OCI-LY7 (cell line): ENCODE measurements around the gene MAN2B1. TPM values are rescaled to one million over a fixed set of nuclear protein-coding genes. Genes with fewer than 3 reads are reported as not detected.
A peak's percentile ranks its signal among the peaks of the same experiment; 100 is the strongest.

Source experiments
- BruUV-seq: library from RNA; stranded (reverse); fragments of 400-500 nt; replicated peaks from 2 replicates; lab custom pipeline; 2021; lab: Mats Ljungman, UMichigan
- CTCF ChIA-PET: fragments of 300-600 bp; sonication (Branson Sonifier 250); formaldehyde crosslinking; loops from one replicate; lab custom pipeline; 2022; ENCODE audit warnings: antibody characterized with exemption; ENCODE audit not compliant: unreplicated experiment; lab: Charles Lee
- POLR2A ChIA-PET: fragments of 300-600 bp; sonication (Branson Sonifier 250); formaldehyde crosslinking; loops from one replicate; lab custom pipeline; 2022; ENCODE audit warnings: antibody characterized with exemption; lab: Charles Lee
- DNase-seq: peaks from one replicate; pipeline ENCODE4 v3.0.0-alpha.2; 2015; ENCODE audit warnings: low spot score
- H2AFZ ChIP-seq: fragments of 200-600 bp; sonication (generic), shearing (Covaris generic); 2 replicates; pipeline ENCODE4 v1.6.1; 2014; ENCODE audit warnings: mild to moderate bottlenecking, antibody characterized with exemption, low read length, moderate library complexity
- H3K27ac ChIP-seq: fragments of 200-600 bp; sonication (generic); 2 replicates; pipeline ENCODE4 v1.5.1; 2014; ENCODE audit warnings: mixed run types, low read depth, mild to moderate bottlenecking, moderate library complexity, low read length, inconsistent platforms; ENCODE audit not compliant: poor library complexity, severe bottlenecking
- H3K36me3 ChIP-seq: fragments of 200-600 bp; sonication (generic); 2 replicates; pipeline ENCODE4 v1.6.1; 2014; ENCODE audit warnings: mild to moderate bottlenecking, antibody characterized with exemption, low read length, moderate library complexity, mixed read lengths; ENCODE audit not compliant: insufficient read depth
- H3K4me1 ChIP-seq: fragments of 200-600 bp; sonication (generic); 2 replicates; pipeline ENCODE4 v1.5.1; 2014; ENCODE audit warnings: mild to moderate bottlenecking, low read length; ENCODE audit not compliant: insufficient read depth, poor library complexity, severe bottlenecking
- H3K4me2 ChIP-seq: fragments of 200-600 bp; sonication (generic); 2 replicates; pipeline ENCODE4 v1.6.1; 2014; ENCODE audit warnings: mild to moderate bottlenecking, low read length
- H3K4me3 ChIP-seq: fragments of 200-600 bp; sonication (generic); 2 replicates; pipeline ENCODE4 v1.5.1; 2014; ENCODE audit warnings: mild to moderate bottlenecking, low read depth, low read length; ENCODE audit not compliant: poor library complexity, severe bottlenecking
- H3K79me2 ChIP-seq: fragments of 200-600 bp; sonication (generic); 2 replicates; pipeline ENCODE4 v1.6.1; 2016; ENCODE audit warnings: low read depth, mild to moderate bottlenecking, low read length, moderate library complexity, mixed read lengths; ENCODE audit not compliant: insufficient read depth
- H3K9me2 ChIP-seq: fragments of 200-600 bp; sonication (generic); 2 replicates; pipeline ENCODE4 v1.6.1; 2016; ENCODE audit warnings: mild to moderate bottlenecking, low read length, mixed read lengths; ENCODE audit not compliant: insufficient read depth
- H3K9me3 ChIP-seq: fragments of 200-600 bp; sonication (generic); 2 replicates; pipeline ENCODE4 v1.6.1; 2014; ENCODE audit warnings: mild to moderate bottlenecking, mixed run types, low read length, mixed read lengths
- H4K20me1 ChIP-seq: fragments of 200-600 bp; sonication (generic); 2 replicates; pipeline ENCODE4 v1.6.1; 2014; ENCODE audit warnings: mild to moderate bottlenecking, antibody characterized with exemption, low read length, moderate library complexity, mixed read lengths; ENCODE audit not compliant: insufficient read depth
- CTCF ChIP-seq: fragments of 200-600 bp; sonication (generic); conservative IDR thresholded peaks from 2 replicates; pipeline ENCODE4 v1.5.1; 2014; ENCODE audit warnings: mild to moderate bottlenecking, antibody characterized with exemption, low read length, moderate library complexity, mixed read lengths
- EZH2phosphoT487 ChIP-seq: fragments of 200-600 bp; sonication (generic); IDR thresholded peaks from 2 replicates; pipeline ENCODE4 v1.6.1; 2018; ENCODE audit warnings: low read depth, borderline replicate concordance, mild to moderate bottlenecking, mixed run types, antibody characterized with exemption, low read length, moderate library complexity, mixed read lengths
- intact Hi-C: fragments of 100-400 bp; cut with micrococcal nuclease; formaldehyde crosslinking; loops from one replicate; pipeline ENCODE4 v1.10.0; 2022; ENCODE audit not compliant: unreplicated experiment
- total RNA-seq, 2 experiments: library from RNA; depleted of rRNA in 1 of 2; stranded (reverse); fragments of >200 nt in 1 of 2; shearing (Covaris generic) in 1 of 2; gene quantifications; 2 replicates each; pipeline ENCODE4 v1.2.3, GENCODE V29; 2014 to 2022

Gene MAN2B1
- total RNA-seq, 2 experiments from 2014 or later, result 29.1 to 88.7 TPM

GRCh38 chr19:12676928-12677327 lies 10.4 kb upstream of the MAN2B1 start:
- H3K9me3 ChIP-seq, result no peaks in the 10 kb centered on the region
- CTCF ChIA-PET, result no interaction called here
- no peak overlapping the region for H3K4me3 ChIP-seq
- H2AFZ ChIP-seq, result no peak overlapping the region
- peaks cover 11% of the 10 kb centered on the region for H3K4me1 ChIP-seq
- H3K79me2 ChIP-seq, result peaks cover 9% of the 10 kb centered on the region
- intact Hi-C loops, result loop anchor here (2.0 kb wide), 1 partner anchor 120 kb away; no protein-coding TSS in a partner anchor
- H4K20me1 ChIP-seq, result peaks cover 10% of the 10 kb centered on the region; the same call in 1 of the 2 replicates
- no peaks in the 10 kb centered on the region for H3K9me2 ChIP-seq
- TF ChIP-seq EZH2phosphoT487 (no peak), CTCF (no peak)
- peaks cover 78% of the 10 kb centered on the region for H3K36me3 ChIP-seq
- H3K27ac ChIP-seq, result no peak overlapping the region
- H3K4me2 ChIP-seq, result no peak overlapping the region
- POLR2A ChIA-PET, result no interaction called here
- no peak for DNase-seq
- BruUV-seq, result no TSS peak

- BruUV-seq, result no TSS peak
- peaks cover 10% of the 10 kb centered on the region; the same call in 1 of the 2 replicates for H4K20me1 ChIP-seq
- no peak for TF ChIP-seq EZH2phosphoT487
- TF ChIP-seq CTCF, result peak; percentile 90
- no peak overlapping the region for H3K4me2 ChIP-seq
- no peak overlapping the region for H3K27ac ChIP-seq
- intact Hi-C loops, result loop anchor here (2.0 kb wide), 1 partner anchor 120 kb away; no protein-coding TSS in a partner anchor
- H3K4me3 ChIP-seq, result no peak overlapping the region
- H3K9me3 ChIP-seq, result no peaks in the 10 kb centered on the region
- peak; percentile 83 for DNase-seq
- no peaks in the 10 kb centered on the region for H3K9me2 ChIP-seq
- peaks cover 9% of the 10 kb centered on the region for H3K79me2 ChIP-seq
- peaks cover 81% of the 10 kb centered on the region for H3K36me3 ChIP-seq
- CTCF ChIA-PET, result no interaction called here
- POLR2A ChIA-PET, result interaction anchor here (0.5 kb wide), 1 partner anchor 105 kb away, joined by 3 read pairs; no protein-coding TSS in a partner anchor
- no peak overlapping the region for H2AFZ ChIP-seq
- peaks cover 11% of the 10 kb centered on the region for H3K4me1 ChIP-seq
These were observed 9.8 kb upstream of the MAN2B1 start for GRCh38 chr19:12676384-12676792.

- no peak for DNase-seq
- no TSS peak for BruUV-seq
- intact Hi-C loops, result loop anchor here (2.0 kb wide), 1 partner anchor 121 kb away; no protein-coding TSS in a partner anchor
- no peaks in the 10 kb centered on the region for H3K9me2 ChIP-seq
- POLR2A ChIA-PET, result interaction anchor here (0.5 kb wide), 1 partner anchor 106 kb away, joined by 3 read pairs; no protein-coding TSS in a partner anchor
- CTCF ChIA-PET, result no interaction called here
- no peaks in the 10 kb centered on the region for H3K9me3 ChIP-seq
- H3K4me2 ChIP-seq, result no peak overlapping the region
- H3K27ac ChIP-seq, result no peak overlapping the region
- H4K20me1 ChIP-seq, result peaks cover 10% of the 10 kb centered on the region; the same call in 1 of the 2 replicates
- peaks cover 81% of the 10 kb centered on the region for H3K36me3 ChIP-seq
- H3K4me3 ChIP-seq, result no peak overlapping the region
- H2AFZ ChIP-seq, result no peak overlapping the region
- H3K79me2 ChIP-seq, result peaks cover 9% of the 10 kb centered on the region
- H3K4me1 ChIP-seq, result peaks cover 11% of the 10 kb centered on the region
- TF ChIP-seq EZH2phosphoT487 (no peak), CTCF (no peak)
These were observed 9.4 kb upstream of the MAN2B1 start for GRCh38 chr19:12675940-12676339.
